ENCODE results near the gene NCOA4. TPM values are rescaled to one million over a fixed set of nuclear protein-coding genes. Genes with fewer than 3 reads are reported as not detected.
"Not testable (repeated sequence)": the region's sequence is repeated elsewhere in the genome, so short reads cannot be mapped to it uniquely, and the experiment has no call there.

Gene NCOA4
- total and polyA plus RNA-seq, 9 donors: 52.8 to 172 (median 89.4) TPM

DNA sequence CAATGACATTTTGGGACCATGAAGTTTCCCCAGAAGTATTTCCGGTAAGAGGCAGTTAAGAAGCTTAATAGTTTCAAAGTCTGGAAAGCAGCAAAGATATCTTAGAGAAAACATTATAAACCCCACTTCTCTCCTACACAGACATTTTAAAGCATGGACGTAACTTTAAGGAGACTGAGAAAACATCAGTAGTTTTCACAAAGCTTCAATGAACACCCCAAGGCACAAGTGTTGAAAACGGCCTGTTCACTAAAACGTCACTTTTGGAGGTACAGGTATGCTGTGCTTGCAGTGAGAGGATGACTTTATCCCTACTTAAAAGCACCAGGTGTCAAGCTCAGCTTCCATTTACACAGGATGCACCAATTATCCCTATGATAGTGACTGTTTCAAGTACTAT is 25.0 kb downstream of the NCOA4 start:
- intact Hi-C loops (cut with DNase I): loop anchor here in 1 of 4 donors (2.0 kb wide), 1 partner anchor 19 kb away; no protein-coding TSS in a partner anchor
- no peaks in the 10 kb centered on the region for H3K4me1 ChIP-seq (ENCODE audit: insufficient read depth)
- no peaks in the 10 kb centered on the region for H3K36me3 ChIP-seq
- H3K27me3 ChIP-seq: no peaks in the 10 kb centered on the region
- no peaks in the 10 kb centered on the region for H3K9me3 ChIP-seq
- 67 to 86% (median 81%) methylated on average over 4 of the region's 4 CpGs for whole genome bisulfite sequencing, 3 donors
- no peak for DNase-seq
- TF ChIP-seq POLR2A (IDR thresholded peaks at IDR 0.05): no peak
- TF ChIP-seq EP300 (IDR thresholded peaks at IDR 0.05): no peak
- TF ChIP-seq, protein P1, sequence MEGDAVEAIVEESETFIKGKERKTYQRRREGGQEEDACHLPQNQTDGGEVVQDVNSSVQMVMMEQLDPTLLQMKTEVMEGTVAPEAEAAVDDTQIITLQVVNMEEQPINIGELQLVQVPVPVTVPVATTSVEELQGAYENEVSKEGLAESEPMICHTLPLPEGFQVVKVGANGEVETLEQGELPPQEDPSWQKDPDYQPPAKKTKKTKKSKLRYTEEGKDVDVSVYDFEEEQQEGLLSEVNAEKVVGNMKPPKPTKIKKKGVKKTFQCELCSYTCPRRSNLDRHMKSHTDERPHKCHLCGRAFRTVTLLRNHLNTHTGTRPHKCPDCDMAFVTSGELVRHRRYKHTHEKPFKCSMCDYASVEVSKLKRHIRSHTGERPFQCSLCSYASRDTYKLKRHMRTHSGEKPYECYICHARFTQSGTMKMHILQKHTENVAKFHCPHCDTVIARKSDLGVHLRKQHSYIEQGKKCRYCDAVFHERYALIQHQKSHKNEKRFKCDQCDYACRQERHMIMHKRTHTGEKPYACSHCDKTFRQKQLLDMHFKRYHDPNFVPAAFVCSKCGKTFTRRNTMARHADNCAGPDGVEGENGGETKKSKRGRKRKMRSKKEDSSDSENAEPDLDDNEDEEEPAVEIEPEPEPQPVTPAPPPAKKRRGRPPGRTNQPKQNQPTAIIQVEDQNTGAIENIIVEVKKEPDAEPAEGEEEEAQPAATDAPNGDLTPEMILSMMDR (IDR thresholded peaks at IDR 0.05): no peak
- H3K4me3 ChIP-seq: no peak overlapping the region
- H3K27ac ChIP-seq: no peak overlapping the region

DNA sequence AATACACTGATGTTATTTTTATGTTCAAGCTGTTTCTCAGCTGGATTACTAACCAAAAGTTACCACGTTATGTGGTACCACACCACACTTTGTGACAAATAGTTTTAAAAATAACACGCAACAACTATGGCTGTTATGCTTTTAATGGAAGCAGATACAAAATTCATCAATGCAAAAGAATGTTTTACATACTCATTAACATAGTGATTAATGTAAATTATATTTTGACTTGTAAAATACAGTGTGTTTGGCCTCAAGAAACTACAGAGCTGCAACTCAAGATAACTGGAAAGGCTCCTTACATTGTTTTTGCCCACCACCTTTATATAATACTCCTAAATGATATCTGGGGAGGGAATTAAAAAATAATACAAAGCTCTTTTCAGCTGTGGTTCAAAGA is 25.5 kb downstream of the NCOA4 start:
- TF ChIP-seq, protein P1 (IDR thresholded peaks at IDR 0.05): no peak
- TF ChIP-seq EP300 (IDR thresholded peaks at IDR 0.05): no peak
- no peak for TF ChIP-seq POLR2A (IDR thresholded peaks at IDR 0.05)
- H3K27me3 ChIP-seq: no peaks in the 10 kb centered on the region
- H3K27ac ChIP-seq: no peak overlapping the region
- 89 to 97% (median 93%) methylated on average over 2 of the region's 2 CpGs for WGBS, 3 donors
- intact Hi-C loops (cut with DNase I): loop anchor here in 1 of 4 donors (2.0 kb wide), 1 partner anchor 20 kb away; no protein-coding TSS in a partner anchor
- no peak overlapping the region for H3K4me3 ChIP-seq
- no peaks in the 10 kb centered on the region for H3K36me3 ChIP-seq
- no peak for DNase-seq
- H3K4me1 ChIP-seq (ENCODE audit: insufficient read depth): no peaks in the 10 kb centered on the region
- no peaks in the 10 kb centered on the region for H3K9me3 ChIP-seq

DNA sequence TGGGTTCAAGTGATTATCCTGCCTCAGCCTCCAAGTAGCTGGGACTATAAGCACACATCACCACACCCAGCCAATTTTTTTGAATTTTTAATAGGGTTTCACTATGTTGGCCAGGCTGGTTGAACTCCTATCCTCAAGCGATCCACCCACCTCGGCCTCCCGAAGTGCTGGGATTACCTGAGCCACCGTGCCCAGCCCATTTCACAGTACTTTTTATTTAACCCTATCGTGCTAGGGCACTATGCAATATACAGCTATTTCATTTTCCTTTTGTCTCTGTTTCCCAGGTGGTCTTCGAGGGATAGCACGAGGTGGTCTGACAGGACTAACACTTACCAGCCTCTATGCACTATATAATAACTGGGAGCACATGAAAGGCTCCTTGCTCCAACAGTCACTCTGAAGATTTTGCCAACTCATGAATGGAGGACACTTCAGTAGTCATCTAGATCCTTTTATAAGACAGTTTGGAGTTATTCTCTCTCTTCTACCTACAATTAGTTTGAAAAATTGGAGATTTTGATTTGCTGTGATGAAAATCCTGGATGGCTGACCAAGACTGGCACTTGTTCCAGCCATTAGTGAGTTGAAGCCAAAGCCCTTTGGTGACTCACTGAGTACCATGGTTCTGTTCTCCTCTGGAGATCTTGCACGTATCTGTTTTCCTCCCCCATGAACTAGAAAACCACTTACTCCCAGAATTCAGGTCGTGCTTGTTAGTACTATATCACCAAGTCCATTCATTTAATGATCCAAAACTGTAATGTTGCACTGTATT is 27.3 kb downstream of the NCOA4 start:
- Histone ChIP-seq H3K9me3 (no peaks in the 10 kb centered on the region), H3K4me3 (no peak overlapping the region), H3K4me1 (ENCODE audit: insufficient read depth) (no peaks in the 10 kb centered on the region), H3K36me3 (no peaks in the 10 kb centered on the region), H3K27ac (no peak overlapping the region), H3K27me3 (no peaks in the 10 kb centered on the region)
- 85 to 89% (median 88%) methylated on average over 9 of the region's 9 CpGs for WGBS, 3 donors
- no peak for DNase-seq
- TF ChIP-seq, protein P1 (IDR thresholded peaks at IDR 0.05): no peak
- TF ChIP-seq EP300 (IDR thresholded peaks at IDR 0.05): no peak
- no peak for TF ChIP-seq POLR2A (IDR thresholded peaks at IDR 0.05)
- intact Hi-C loops (cut with DNase I): no loop called here

DNA sequence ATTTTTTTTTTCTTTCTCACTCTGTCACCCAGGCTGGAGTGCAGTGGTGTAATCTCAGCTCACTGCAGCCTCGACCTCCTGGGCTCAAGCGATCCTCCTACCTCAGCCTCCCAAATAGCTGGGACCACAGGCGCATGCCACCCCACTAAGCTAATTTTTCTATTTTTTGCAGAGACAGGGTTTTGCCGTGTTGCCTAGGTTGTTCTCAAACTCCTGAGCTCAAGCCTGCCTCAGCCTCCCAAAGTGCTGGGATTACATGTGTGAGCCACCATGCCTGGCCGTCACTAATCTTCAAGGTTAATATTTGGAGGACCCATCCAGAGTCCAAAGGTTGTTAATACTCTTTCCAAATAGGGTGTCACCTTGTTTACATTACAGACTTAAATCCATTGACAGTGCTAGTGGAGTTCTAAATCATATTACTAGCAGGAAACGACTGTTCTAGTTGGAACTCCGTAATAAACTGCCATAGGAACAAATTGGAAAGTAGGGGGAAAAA is 28.2 kb downstream of the NCOA4 start:
- H3K4me3 ChIP-seq; H3K4me1 ChIP-seq (ENCODE audit: insufficient read depth); H3K27me3 ChIP-seq; H3K27ac ChIP-seq; DNase-seq; H3K9me3 ChIP-seq; H3K36me3 ChIP-seq; intact Hi-C loops (cut with DNase I): not testable (repeated sequence)
- 93 to 94% (median 93%) methylated on average over 7 of the region's 7 CpGs for WGBS, 3 donors

DNA sequence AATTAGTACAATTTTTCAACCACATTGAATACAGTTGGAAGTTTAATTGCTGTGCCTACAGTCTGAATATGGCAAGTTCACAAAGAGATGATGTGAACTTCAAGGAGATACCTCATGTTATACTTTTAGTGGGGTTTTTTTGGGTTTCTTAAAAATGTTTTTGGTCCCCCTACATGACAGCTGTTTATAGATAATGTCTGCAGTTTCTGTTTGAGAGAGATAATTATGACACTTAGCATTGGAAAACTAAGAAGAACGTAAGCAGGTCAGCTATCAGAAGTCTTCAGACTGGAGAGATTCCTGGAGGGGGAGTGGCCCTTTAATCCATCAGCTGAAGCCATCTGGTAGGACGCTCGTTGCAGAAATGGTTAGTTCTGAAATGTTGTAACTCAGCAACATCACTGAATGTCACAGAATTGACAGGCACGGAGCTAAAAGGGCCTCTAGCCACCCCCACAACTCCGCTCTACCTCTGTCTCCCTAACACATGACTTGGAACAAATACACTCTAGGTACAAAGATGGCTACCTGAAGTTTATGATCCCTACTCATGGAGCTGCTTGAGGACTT is 29.2 kb downstream of the NCOA4 start:
- DNase-seq: no peak
- Histone ChIP-seq H3K27me3 (no peaks in the 10 kb centered on the region), H3K27ac (no peak overlapping the region), H3K9me3 (no peaks in the 10 kb centered on the region), H3K36me3 (no peaks in the 10 kb centered on the region), H3K4me1 (ENCODE audit: insufficient read depth) (no peaks in the 10 kb centered on the region), H3K4me3 (no peak overlapping the region)
- intact Hi-C loops (cut with DNase I): no loop called here
- 30 to 48% (median 35%) methylated on average over 5 of the region's 5 CpGs for WGBS, 3 donors
- TF ChIP-seq, protein P1 (IDR thresholded peaks at IDR 0.05): no peak
- TF ChIP-seq EP300 (IDR thresholded peaks at IDR 0.05) (no peak), POLR2A (IDR thresholded peaks at IDR 0.05) (no peak)

Measured in ovary (tissue), 9 donors.